Neuronal stem cell (in vitro differentiated cells): Measurements from ENCODE around the gene NFS1.

ENCODE experiments used
- DNase-seq: peaks from one replicate; pipeline ENCODE4 v3.0.0-alpha.2; 2013; ENCODE audit warnings: low spot score
- H2AFZ ChIP-seq: one replicate; pipeline ENCODE4 v1.6.1; 2013; ENCODE audit warnings: mild to moderate bottlenecking, low read length, inconsistent platforms
- H2AK5ac ChIP-seq: 2 replicates; pipeline ENCODE4 v1.6.1; 2013; ENCODE audit warnings: low read depth, mild to moderate bottlenecking, inconsistent platforms, low read length, moderate library complexity, mixed read lengths
- H2BK120ac ChIP-seq: 2 replicates; pipeline ENCODE4 v1.6.1; 2013; ENCODE audit warnings: low read depth, mild to moderate bottlenecking, inconsistent platforms, low read length, moderate library complexity, mixed read lengths
- H2BK12ac ChIP-seq: one replicate; pipeline ENCODE4 v1.6.1; 2013; ENCODE audit warnings: low read length, inconsistent platforms
- H2BK15ac ChIP-seq: 2 replicates; pipeline ENCODE4 v1.6.1; 2013; ENCODE audit warnings: mild to moderate bottlenecking, low read length, inconsistent platforms, mixed read lengths
- H2BK5ac ChIP-seq: one replicate; pipeline ENCODE4 v1.6.1; 2013; ENCODE audit warnings: inconsistent platforms, mild to moderate bottlenecking, low read length, moderate library complexity
- H3K14ac ChIP-seq: one replicate; pipeline ENCODE4 v1.6.1; 2013; ENCODE audit warnings: low read length, inconsistent platforms
- H3K18ac ChIP-seq: 2 replicates; pipeline ENCODE4 v1.6.1; 2013; ENCODE audit warnings: low read length, inconsistent platforms
- H3K23ac ChIP-seq: 2 replicates; pipeline ENCODE4 v1.6.1; 2013; ENCODE audit warnings: low read depth, mild to moderate bottlenecking, mixed read lengths, low read length, inconsistent platforms; ENCODE audit not compliant: poor library complexity
- H3K27ac ChIP-seq: replicated peaks from 3 replicates; pipeline ENCODE4 v1.5.1; 2013; ENCODE audit warnings: low read length, inconsistent platforms
- H3K27me3 ChIP-seq, 3 experiments: 2 replicates each; pipeline ENCODE4 v1.6.1; 2013; ENCODE audit warnings: low read length in 3 of 3, mild to moderate bottlenecking in 2 of 3, inconsistent platforms in 1 of 3, low read depth in 1 of 3, mixed read lengths in 1 of 3, moderate library complexity in 1 of 3; ENCODE audit not compliant: control insufficient read depth in 3 of 3, insufficient read depth in 3 of 3
- H3K36me3 ChIP-seq, 2 donors: replicated peaks in 1 of 2; 2 replicates each; pipeline ENCODE4 v1.6.1; 2013; ENCODE audit warnings: low read length in 2 of 2; ENCODE audit not compliant: control insufficient read depth in 2 of 2, insufficient read depth in 2 of 2
- H3K4ac ChIP-seq: 2 replicates; pipeline ENCODE4 v1.6.1; 2013; ENCODE audit warnings: inconsistent platforms, mild to moderate bottlenecking, low read length, moderate library complexity
- H3K4me1 ChIP-seq, 2 donors: 1 replicate in 1 of 2; 2 replicates in 1 of 2; pipeline ENCODE4 v1.6.1; 2013; ENCODE audit warnings: low read length in 2 of 2, low read depth in 1 of 2; ENCODE audit not compliant: control insufficient read depth in 2 of 2, insufficient read depth in 1 of 2
- H3K4me2 ChIP-seq: one replicate; pipeline ENCODE4 v1.6.1; 2013; ENCODE audit warnings: mild to moderate bottlenecking, low read length, inconsistent platforms; ENCODE audit not compliant: insufficient read depth, poor library complexity, severe bottlenecking
- H3K4me3 ChIP-seq, 2 donors: 2 replicates each; pipeline ENCODE4 v1.5.1; 2013; ENCODE audit warnings: low read length in 2 of 2, mild to moderate bottlenecking in 2 of 2, inconsistent platforms in 1 of 2, moderate library complexity in 1 of 2
- H3K79me1 ChIP-seq: one replicate; pipeline ENCODE4 v1.6.1; 2013; ENCODE audit warnings: low read depth, mild to moderate bottlenecking, inconsistent platforms, low read length, moderate library complexity
- H3K9ac ChIP-seq: one replicate; pipeline ENCODE4 v1.6.1; 2013; ENCODE audit warnings: mild to moderate bottlenecking, low read depth, low read length, inconsistent platforms; ENCODE audit not compliant: poor library complexity
- H3K9me3 ChIP-seq, 2 donors: replicated peaks in 1 of 2; 2 replicates each; pipeline versions ENCODE3 to v1.6.1; 2013; ENCODE audit warnings: low read length in 2 of 2, mild to moderate bottlenecking in 2 of 2, inconsistent platforms in 1 of 2, low read depth in 1 of 2, mixed read lengths in 1 of 2, moderate library complexity in 1 of 2; ENCODE audit not compliant: control insufficient read depth in 2 of 2, insufficient read depth in 1 of 2
- H4K8ac ChIP-seq: one replicate; pipeline ENCODE4 v1.6.1; 2013; ENCODE audit warnings: low read depth, mild to moderate bottlenecking, inconsistent platforms, low read length, moderate library complexity
- H4K91ac ChIP-seq: one replicate; pipeline ENCODE4 v1.6.1; 2013; ENCODE audit warnings: low read length, low read depth, mild to moderate bottlenecking, inconsistent platforms; ENCODE audit not compliant: poor library complexity
- WGBS, 2 donors: extraction: QIAGEN DNeasy Blood & Tissue Kit; methylation state at CpG; one replicate each; pipeline ENCODE4 v1.1.7; 2013; ENCODE audit warnings: missing lambda C conversion rate in 2 of 2, mixed read lengths in 1 of 2; ENCODE audit not compliant: insufficient read length in 2 of 2, insufficient replicate concordance in 1 of 2; ENCODE audit errors: extremely low coverage in 2 of 2; 5-methylcytosine and 5-hydroxymethylcytosine counted together

The NFS1 gene

GRCh38 chr20:35635652-35636051 is 63.5 kb downstream of the NFS1 start:
- Histone ChIP-seq H3K4ac (no peak overlapping the region), H3K9me3 (no peaks in the 10 kb centered on the region), H2BK15ac (no peak overlapping the region), H2AFZ (no peak overlapping the region), H3K4me2 (no peak overlapping the region), H3K9ac (no peak overlapping the region), H3K36me3 (peaks cover 20 to 30% of the 10 kb centered on the region in 2 donors), H3K79me1 (peaks cover 12% of the 10 kb centered on the region), H2BK12ac (no peak overlapping the region), H3K27ac (no peak overlapping the region), H3K14ac (no peak overlapping the region), H4K91ac (no peak overlapping the region), H3K18ac (no peak overlapping the region), H2AK5ac (no peak overlapping the region), H2BK120ac (no peak overlapping the region), H2BK5ac (no peak overlapping the region), H3K4me1 (no peaks in the 10 kb centered on the region), H4K8ac (no peak overlapping the region), H3K4me3 (no peak overlapping the region), H3K23ac (no peak overlapping the region), H3K27me3 (no peaks in the 10 kb centered on the region)
- no peak for DNase-seq
- no CpG with 5 or more reads among the region's 4 CpGs for WGBS, 2 donors

DNA sequence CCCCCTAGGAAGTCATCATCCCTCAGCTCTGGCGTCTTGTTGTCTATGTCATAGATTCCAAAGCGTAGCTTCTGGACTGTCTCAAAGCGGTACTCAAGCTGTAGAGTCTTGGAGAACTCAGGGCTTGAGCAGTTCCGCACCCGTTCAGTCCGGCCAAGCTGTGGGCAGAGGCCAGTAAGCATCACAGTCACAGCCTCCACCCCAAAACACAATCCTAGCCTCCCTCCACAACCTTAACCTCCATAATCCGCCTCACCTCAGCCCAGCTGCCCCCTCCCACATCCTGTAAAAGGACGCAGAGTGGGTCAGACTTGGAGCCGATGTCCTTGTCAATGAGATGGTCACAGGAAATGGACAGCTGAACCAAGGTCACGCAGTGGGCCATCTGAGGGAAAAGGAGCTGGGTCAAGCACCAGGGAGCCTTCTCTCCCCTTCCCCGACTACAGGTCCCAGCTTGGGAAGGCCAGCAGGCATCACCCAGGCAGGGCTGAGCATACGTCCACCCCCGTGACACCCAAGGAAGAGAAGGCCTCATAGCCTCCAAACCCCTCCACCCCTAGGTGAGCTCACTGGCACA is 66.5 kb downstream of the NFS1 start:
- no CpG with 5 or more reads among the region's 13 CpGs for WGBS, 2 donors
- H2BK120ac ChIP-seq, result no peak overlapping the region
- H3K9me3 ChIP-seq, result no peaks in the 10 kb centered on the region
- DNase-seq, result no peak
- H3K36me3 ChIP-seq, result peaks cover 32 to 57% of the 10 kb centered on the region in 2 donors
- no peak overlapping the region for H2AFZ ChIP-seq
- no peak overlapping the region for H3K18ac ChIP-seq
- H2BK5ac ChIP-seq, result no peak overlapping the region
- no peak overlapping the region for H2BK12ac ChIP-seq
- H3K9ac ChIP-seq, result no peak overlapping the region
- peak overlapping the region; percentile 38 for H3K23ac ChIP-seq
- H4K8ac ChIP-seq, result no peak overlapping the region
- no peak overlapping the region for H3K27ac ChIP-seq
- H3K27me3 ChIP-seq, result no peaks in the 10 kb centered on the region
- H3K14ac ChIP-seq, result no peak overlapping the region
- no peak overlapping the region for H3K4ac ChIP-seq
- H3K79me1 ChIP-seq, result peaks cover 12% of the 10 kb centered on the region
- H3K4me2 ChIP-seq, result no peak overlapping the region
- no peaks in the 10 kb centered on the region for H3K4me1 ChIP-seq
- H2BK15ac ChIP-seq, result no peak overlapping the region
- H2AK5ac ChIP-seq, result no peak overlapping the region
- no peak overlapping the region for H4K91ac ChIP-seq
- no peak overlapping the region for H3K4me3 ChIP-seq

GRCh38 chr20:35630636-35631035 is 68.5 kb downstream of the NFS1 start:
- no peak overlapping the region for H2AFZ ChIP-seq
- no peak overlapping the region for H3K4ac ChIP-seq
- H3K27ac ChIP-seq, result no peak overlapping the region
- no peak overlapping the region for H3K4me2 ChIP-seq
- H3K18ac ChIP-seq, result no peak overlapping the region
- H2AK5ac ChIP-seq, result no peak overlapping the region
- no peak overlapping the region for H2BK15ac ChIP-seq
- no peak overlapping the region for H2BK120ac ChIP-seq
- peaks cover 12% of the 10 kb centered on the region for H3K79me1 ChIP-seq
- H3K9ac ChIP-seq, result no peak overlapping the region
- no peak overlapping the region for H3K14ac ChIP-seq
- DNase-seq, result no peak
- no CpG with 5 or more reads among the region's 4 CpGs for WGBS, 2 donors
- H3K4me1 ChIP-seq, result no peaks in the 10 kb centered on the region
- no peak overlapping the region for H4K91ac ChIP-seq
- peaks cover 0 to 2% of the 10 kb centered on the region in 2 donors for H3K9me3 ChIP-seq
- no peak overlapping the region for H2BK5ac ChIP-seq
- no peak overlapping the region for H3K4me3 ChIP-seq
- no peak overlapping the region for H3K23ac ChIP-seq
- H3K36me3 ChIP-seq, result peaks cover 48 to 77% of the 10 kb centered on the region in 2 donors
- no peak overlapping the region for H4K8ac ChIP-seq
- no peaks in the 10 kb centered on the region for H3K27me3 ChIP-seq
- no peak overlapping the region for H2BK12ac ChIP-seq

DNA sequence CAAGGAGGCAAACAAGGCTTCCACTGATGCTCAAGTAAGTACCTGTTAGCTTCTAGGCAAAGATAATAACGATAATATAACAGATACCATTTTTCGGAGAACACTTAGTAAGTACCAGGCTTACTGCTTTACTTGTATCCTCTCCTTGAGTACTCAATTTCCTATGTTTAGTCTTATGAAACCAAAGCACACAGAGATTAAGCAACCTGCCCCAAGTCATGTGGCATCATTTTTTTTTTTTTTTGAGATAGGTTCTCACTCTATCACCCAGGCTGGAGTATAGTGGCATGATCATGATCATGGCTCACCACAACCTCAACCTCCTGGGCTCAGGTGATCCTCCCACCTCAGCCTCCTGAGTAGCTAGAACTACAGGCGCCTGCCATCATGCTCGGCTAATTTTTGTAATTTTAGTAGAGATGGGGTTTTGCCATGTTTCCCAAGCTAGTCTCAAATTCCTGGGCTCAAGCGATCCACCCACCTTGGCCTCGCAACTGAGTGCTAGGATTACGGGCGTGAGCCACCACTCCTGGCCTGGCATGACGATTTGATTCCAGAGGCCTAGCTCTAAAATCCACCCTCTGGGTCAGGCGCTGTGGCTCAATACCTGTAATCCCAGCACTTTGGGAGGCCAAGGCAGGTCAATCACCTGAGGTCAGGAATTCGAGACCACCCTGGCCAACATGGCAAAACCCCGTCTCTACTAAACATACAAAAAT is 69.6 kb downstream of the NFS1 start:
- H2BK120ac ChIP-seq, result no peak overlapping the region
- H3K4me1 ChIP-seq, result no peaks in the 10 kb centered on the region
- peaks cover 9% of the 10 kb centered on the region for H3K79me1 ChIP-seq
- no peak overlapping the region for H4K8ac ChIP-seq
- no CpG with 5 or more reads among the region's 12 CpGs for WGBS, 2 donors
- H3K14ac ChIP-seq, result no peak overlapping the region
- H3K4me3 ChIP-seq, result no peak overlapping the region
- H3K9me3 ChIP-seq, result peaks cover 0 to 2% of the 10 kb centered on the region in 2 donors
- no peak overlapping the region for H3K23ac ChIP-seq
- H3K27me3 ChIP-seq, result no peaks in the 10 kb centered on the region
- H2AFZ ChIP-seq, result no peak overlapping the region
- H2AK5ac ChIP-seq, result no peak overlapping the region
- no peak overlapping the region for H3K4ac ChIP-seq
- no peak overlapping the region for H3K27ac ChIP-seq
- no peak for DNase-seq
- peaks cover 53 to 86% of the 10 kb centered on the region in 2 donors for H3K36me3 ChIP-seq
- H3K9ac ChIP-seq, result no peak overlapping the region
- no peak overlapping the region for H2BK5ac ChIP-seq
- no peak overlapping the region for H2BK15ac ChIP-seq
- H3K18ac ChIP-seq, result no peak overlapping the region
- H4K91ac ChIP-seq, result no peak overlapping the region
- no peak overlapping the region for H2BK12ac ChIP-seq
- H3K4me2 ChIP-seq, result no peak overlapping the region
